ENCODE data around the gene TEX51.

The TEX51 gene

DNA sequence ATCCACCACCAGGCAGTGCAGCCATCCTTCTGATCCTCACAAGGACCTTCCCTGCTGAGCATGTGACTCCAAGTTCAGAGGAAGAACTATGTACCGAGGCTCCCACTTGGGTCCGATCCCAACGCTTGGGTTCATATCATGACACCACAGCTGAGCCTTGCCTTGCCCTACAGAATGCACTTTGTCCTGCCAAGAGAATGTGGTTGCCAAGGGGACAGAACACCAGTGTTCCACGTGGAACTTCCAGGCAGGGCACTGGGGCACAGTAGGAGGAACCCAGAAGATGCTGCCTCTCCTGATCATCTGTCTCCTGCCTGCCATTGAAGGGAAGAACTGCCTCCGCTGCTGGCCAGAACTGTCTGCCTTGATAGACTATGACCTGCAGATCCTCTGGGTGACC, at the start of gene TEX51:
Gene TEX51 (plus strand): TSS at position 255 of the 400 bp plus-strand sequence. CDS start 29 bp downstream, at position 284.
- no peak for DNase-seq

DNA sequence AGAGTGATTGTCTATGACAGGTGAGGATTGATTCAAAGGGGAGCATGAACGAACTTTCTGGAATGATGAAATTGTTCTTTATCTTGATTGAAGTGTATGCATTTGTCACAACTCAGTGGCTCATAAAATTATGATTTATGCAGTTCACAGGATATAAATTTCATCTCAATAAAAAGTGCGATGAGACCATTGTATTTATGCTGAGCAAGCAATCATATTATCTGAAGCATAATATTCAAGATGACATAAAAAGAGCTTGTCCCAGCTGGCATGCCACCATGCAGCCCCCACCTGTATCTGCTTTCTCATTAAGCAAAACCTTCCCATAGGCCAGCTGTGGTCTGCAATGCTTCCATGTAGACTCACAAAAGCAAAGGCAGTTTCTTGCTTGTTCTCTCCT, 49.6 kb upstream of the TEX51 start:
- DNase-seq: no peak

DNA sequence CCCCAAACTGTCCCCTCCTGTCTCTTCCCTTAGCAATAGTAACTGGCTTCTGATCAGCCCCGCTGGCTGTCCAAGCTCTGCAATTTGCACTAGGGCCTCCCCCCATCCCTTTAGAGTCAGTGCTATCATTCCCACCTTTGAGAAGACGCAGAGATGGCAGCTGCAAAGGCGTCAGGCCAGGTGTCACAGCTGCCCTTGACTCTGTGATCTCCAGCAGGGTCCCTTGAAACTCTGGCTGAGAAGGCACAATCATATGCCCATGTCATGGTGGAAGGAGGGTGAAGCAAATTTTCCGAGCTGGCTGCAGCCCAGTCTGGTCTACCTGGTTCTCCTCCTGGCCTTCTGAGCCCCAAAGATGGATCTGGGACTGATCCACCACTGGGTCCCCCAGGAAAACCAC, 49.2 kb upstream of the TEX51 start:
- no peak for DNase-seq

DNA sequence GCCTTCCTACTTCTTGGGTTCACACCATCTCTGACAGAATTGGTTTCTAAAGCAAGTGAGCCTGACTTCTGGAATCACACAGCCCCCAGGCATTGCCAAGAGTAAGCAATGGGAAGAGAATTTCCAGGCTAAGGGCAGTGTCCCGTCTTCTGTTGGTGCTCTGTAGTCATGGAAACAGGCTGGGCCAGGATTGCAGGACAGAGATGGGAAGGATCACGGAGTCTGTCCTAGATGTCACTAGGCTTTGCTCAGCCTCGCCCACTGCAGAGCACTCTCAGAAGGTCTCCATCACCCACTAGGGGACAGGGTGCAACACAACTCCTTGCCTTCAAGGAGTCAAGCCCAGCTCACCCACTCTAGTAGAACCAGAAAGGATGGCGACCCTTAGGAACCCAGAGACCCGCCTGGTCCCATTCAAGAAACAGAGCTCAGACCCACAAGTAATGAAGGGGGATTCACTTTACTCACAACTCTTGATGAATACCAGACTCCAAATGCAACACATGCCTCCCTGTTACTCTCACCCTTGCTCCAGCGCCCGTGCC, 48.6 kb upstream of the TEX51 start:
- no peak for DNase-seq

DNA sequence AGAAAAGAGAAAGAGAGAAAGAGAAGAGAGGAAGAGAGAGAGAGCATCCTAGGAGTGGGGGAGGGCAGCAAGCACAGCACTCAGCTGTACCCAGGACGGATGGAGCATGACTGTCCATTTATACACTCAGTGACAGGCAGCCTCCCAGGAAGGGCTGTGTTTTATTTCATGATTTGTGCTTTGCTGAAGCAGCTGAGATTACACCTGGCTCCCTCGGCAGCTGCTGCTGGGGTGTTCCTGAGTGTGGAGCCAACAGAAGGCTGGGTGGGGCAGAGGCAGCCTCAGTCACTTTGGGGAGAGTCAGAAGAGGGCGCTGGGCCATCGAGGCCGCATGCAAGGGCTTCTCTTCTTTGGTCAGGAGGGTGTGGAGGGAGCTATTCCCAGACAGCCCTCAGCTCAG, 47.8 kb upstream of the TEX51 start:
- no peak for DNase-seq

DNA sequence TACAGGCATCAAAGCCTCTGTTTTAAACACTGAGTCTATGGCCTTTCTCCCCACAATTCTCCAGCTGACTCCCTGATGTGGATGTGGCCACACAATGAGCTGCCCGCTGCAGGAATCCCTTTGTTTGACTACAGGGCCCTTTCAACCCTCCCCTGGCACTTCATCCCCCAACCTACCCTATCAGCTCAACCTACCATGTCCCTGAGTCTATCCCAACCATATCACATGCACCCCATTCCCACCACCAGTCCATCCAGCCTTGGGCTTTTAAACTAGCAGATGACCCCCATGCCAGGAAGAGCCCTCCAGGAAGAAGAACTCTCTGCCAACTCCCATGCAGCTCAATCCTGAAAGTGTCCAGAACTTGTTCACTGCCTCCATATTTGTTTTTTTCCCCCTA, 46.9 kb upstream of the TEX51 start:
- no peak for DNase-seq

DNA sequence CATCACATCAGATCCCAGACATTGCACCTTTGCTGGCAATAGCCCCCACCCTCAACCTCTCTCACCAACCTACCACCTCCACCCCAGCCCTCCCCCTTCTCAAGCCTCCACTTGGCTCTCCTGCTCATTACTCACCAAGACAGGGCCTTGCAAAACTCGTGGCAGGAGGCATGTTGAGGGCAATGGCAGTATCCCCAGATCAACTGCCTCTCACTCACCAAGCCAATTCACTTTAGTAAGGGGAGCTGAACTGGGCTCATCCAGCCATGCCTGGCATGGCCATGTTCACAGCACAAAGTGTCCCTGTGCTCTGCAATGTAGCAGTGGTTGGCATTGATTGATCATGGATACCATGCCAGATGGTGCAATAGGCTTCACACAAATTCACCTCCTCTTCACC, 46.3 kb upstream of the TEX51 start:
- no peak for DNase-seq

DNA sequence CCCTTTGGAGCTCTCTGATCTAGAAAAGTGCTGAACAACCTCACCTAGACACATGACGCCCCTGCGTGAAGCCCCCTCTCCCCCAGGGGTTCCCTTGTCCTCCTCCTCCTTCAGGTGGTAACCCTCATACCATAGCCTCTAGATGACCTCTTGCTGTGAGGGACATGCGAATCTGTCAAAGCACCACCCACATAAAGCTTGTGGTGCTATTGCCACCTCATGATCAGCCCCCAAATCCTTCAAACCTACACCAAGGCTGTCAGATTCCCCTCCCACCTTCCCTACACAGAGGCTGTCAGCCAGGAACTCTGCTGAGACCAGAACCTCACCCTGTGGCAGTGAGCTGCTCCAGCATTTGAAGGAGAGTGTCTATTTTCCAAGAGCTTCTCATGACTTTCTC, 43.1 kb upstream of the TEX51 start:
- no peak for DNase-seq

DNA sequence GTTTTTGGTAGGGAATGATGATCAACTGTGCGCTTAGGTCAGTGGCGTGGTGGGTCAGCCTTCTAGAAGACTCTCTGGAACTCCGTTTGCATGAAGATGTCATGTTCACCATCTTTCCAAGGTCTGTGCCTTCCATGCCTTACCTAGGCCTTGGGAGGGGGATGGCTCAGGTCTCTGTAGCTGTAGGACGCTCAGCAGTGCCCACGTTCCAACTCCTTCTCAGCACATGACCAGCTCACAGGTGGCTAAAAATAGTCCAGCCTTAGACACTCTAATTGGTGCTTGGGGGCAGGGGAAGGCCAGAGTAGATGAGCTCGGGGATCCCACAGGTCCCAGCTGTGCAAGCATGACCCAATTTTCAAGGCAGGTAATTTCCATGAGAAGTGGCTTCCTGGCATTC, 42.3 kb upstream of the TEX51 start:
- no peak for DNase-seq

DNA sequence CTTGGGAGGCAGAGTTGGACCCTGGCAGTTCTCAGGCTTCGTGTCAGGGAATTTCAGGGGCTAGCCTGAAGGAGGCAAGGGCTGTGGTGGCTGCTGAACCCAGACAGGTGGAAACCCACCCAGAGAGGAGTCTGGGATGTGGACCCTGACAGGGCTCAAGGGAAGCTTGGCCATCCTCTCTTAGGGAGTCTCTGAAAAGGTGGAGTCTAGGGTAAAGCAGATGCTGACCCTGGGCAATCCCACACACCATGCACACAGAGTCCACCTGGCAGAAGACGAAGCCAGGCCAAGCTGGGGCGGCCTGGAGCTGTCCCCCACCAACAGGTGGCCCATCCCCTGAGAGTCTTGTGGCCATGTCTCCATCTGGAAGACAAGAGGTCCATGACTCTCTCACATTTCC, 41.2 kb upstream of the TEX51 start:
- no peak for DNase-seq

DNA sequence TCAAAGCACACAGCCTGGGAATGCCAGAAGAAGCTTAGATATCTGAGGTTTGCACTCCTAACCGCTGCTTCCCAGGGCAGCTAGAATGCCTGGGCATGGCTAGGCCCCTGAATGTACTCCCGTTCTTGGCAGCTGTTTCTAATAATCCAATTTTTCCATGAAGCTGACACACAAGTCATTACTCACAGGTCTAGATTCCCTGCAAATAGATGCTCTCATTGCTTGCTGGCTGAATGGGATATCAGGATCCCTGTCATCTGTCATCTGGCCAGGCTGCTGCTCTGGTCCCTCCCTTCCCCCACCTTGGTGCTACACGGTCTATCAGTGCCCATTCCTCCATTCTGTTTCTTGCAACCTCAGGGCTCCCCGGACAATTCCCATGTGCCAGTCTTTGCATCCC, 40.7 kb upstream of the TEX51 start:
- DNase-seq: no peak

DNA sequence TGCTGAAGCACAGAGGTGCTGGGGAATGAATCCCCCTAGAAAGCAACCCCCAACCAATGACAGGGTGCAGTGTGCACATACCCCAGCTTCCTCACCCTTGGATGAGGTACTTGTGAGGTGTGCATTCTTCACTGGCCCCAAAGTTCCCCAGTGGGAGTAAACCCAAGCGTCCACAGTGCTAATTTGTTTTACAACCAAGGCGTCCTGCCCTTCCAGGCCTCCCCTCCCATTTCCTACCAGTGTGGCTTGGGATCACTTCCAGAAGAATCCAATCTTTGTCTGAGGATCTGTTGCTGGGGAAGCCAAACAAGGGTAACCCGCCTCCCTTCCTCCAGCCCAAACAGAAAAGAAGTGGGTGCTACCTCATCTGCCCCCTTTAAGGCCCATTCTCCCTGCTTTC, 40.3 kb upstream of the TEX51 start:
- DNase-seq: no peak

DNA sequence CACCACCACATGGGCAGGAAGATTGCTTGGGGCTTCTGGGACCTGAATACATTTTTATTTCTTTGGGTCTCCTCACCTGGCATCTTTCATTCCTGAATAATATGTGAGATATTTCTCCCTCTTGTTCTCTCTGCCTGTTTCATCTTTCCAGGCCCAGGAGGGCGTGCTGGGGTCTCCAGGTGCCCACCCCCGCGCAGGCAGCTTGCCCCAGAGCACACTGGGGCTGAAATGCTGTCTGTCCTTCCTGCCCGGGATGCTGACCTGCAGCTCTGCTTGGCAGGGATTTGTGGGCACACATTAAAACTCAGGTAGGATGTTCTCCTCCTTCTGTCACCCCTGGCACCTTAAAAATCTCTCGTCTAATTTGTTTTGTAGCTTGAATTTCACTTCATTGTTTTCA, 39.7 kb upstream of the TEX51 start:
- no peak for DNase-seq

DNA sequence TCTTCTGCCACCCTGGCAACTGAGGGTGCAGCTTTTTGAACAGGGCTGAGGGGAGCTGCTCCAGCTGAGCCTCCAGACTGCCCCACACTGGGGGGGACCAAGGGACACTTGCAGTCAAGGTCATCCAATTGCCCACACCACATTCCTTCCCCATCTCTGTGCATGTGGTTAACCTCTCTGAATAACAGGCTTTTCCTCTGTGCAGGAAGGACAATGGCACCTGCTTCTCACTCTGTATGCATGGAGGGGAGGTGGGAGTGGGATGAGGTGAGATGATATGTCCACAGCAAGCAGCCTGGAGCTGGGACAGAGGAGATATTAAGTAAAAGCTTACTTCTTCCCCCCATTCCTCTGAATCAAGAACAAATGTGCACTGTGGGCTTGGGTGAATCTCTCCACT, 39.1 kb upstream of the TEX51 start:
- DNase-seq: no peak

DNA sequence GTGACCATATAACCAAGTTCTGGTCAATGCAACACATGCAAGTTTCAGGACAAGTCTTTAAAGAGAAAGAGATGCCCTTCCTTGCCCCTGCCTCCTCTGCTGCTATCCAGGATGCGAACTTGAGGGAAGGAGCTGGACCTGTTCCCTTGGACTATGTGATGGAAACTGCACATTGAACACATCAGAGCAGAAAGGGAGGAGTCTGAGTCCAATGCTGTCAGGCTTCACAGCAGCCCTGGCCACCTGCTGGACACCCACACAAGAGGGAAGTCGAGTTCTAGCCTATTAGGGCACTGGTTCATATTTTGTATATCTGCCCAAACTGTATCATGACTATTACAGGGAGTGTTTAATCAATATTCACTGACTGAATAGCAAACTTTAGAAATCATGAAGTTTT, 38.3 kb upstream of the TEX51 start:
- DNase-seq: no peak

DNA sequence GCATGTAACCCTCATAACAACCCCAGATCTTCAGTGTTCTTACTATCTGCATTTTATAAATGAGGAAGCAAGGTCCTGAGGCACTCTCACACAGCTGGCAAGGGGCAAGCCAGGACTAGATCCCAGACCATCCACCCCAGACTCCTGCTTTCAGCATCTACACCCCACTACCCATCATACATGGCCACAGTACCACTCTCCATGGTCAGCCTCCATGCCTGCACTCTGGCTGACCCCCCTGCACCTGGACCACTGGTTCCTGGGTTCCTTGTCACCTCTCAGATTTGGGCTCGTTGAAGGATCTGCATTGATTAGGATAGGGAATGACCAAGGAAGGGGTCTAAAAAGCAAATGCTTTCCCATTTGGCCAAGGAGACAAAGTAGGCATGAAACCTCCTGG, 36.0 kb upstream of the TEX51 start:
- no peak for DNase-seq

DNA sequence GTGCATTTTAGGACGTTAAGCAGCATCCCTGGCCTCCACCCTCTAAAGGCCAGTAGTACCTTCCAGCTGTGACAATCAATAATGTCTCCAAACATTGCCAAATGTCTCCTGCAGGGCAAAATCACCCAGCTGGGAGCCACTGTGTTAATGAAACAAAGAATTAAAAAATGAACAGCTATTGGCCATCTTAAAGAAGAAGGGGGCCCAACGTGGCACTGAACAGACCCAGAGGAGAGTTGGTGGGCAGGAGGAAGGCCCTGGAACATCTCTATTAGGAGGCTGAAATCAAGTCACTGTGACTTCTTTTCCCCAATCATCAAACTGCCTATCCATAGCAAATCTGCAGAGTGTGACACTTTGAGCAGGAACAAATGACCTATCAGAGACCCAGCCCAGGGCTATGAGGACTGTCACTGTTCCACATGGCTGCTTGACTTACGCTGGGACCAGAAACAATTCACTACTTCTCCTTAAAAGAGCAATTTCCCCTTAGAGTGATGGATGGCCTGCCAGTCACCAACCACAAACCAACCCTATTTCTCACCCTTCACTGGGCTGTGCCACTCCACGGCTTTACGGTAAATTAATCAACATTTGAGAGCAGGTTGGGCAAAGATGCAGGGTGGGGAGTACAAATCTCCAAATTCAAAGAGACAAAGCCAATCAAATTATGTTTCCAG, 35.2 kb upstream of the TEX51 start:
- DNase-seq: no peak

DNA sequence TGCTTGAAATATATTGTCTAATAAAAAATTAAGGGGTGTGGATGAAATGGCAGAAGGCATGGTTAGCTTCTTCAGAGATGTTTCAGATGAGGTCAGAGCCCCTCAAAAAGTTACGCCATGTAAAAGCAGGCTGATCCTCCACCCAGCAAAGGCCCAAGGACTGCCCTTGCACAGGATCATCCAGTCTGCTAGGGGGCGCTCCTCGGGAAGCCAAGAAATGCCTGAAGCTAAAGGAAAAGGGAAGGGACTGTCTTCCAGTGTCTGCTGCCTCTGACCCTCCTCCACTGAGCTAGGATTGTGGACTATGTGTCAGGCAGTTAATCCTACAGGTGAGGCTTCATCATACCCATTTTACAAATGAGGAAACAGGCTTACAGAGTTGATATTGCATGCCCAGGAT, 33.8 kb upstream of the TEX51 start:
- DNase-seq: no peak

DNA sequence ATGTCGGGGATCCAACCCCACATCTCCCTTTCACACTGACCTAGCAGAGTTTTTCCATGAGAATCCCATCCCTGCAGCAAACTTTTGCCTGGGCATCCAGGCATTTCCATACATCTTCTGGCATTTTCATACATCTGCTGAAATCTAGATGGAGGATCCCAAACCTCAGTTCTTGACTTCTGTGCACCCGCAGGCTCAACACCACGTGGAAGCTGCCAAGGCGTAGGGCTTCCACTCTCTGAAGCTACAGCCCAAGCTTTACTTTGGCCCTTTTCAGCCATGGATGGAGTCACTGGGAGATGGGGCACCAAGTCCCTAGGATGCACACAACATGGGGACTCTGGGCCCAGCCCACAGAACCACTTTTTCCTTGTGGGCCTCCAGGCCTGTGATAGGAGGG, 32.2 kb upstream of the TEX51 start:
- no peak for DNase-seq

DNA sequence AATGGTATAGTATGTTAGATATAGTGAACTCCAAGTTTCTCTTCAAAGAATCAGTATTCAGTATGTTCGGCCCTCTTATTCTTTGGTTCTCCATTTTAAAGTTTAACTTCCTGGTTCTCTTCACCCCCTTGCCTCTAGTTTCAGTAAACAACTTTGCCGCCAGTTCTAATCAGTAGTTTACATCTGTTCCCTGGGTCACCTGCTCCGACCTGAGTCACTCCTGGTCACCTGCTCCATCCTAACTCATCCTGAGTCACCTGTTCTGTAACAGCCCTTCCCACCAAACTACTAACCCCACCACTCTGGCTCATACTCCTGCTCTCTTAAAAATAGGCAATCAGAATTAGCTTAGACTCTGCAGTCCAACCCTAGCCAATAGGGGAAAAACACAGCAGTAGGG, 23.7 kb upstream of the TEX51 start:
- no peak for DNase-seq

DNA sequence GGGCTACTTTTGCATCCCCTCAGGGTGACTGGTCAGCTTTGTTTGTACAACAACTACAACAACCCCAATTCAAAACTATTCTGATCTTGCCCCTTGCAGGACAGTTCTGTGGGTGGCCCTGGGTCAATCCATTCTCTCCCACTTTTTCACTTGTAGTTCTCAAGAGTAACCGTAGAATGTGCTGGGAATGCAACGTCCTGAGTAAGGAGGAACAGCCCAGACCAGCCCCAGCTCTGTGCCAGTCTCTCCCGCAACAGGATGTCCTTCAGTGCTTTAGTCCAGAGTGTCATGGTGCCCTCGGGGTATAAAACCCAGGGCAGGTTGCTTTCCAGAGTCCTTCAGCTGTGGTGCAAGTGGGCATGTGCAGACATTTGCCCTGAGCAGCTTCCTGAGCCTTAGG, 22.1 kb upstream of the TEX51 start:
- no peak for DNase-seq

DNA sequence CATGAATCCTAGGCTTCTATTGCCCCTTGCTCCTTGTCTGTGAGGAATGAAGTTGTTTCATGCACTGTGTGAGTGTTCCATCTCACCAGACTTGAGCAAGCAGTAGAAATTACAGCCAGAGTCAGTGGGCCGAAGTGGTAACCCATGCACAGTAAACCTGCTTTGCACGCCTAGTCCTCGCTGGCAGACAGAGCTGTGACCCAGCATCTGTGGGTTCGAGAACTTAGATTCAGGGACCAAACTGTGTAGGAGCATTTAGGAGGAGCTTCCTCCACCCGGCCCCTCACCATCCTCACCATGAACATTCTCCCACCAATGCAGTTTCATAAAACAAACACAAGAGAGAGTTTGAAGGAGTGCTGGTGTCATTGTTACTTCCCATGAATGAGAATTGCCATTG, 21.6 kb upstream of the TEX51 start:
- DNase-seq: no peak

DNA sequence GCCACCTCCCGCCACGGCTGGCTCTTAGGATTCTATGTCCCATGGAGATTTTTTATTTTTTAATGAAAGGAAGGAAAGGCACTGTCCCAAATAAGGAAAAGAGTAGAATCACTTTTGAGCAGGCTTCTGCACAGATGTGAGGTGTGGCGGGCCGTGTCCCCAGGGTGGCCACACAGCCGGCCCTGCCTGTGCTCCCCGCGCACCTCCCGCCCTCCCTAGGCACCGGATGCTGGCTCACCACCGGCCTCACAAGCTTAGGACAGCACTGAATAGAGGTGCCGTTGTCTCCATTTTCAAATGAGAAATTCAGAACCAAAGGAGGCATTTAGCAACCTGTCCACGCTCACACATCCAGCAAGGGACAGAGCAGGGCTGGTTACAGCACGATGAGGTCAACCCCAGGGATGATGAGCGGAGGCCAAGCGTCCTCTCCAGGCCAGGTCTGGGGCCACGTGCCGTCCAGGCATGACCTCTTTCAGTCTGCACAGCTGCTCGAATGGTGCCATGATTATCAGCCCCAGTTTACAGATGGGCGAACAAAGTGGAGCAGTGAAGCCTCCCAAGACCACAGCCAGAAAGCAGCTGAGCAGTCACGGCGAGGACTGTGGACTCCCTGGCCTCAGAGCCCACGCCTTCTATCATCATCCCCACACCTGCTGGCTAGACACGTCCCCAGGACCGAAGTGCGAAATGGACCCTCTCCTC, 20.7 kb upstream of the TEX51 start:
- DNase-seq: no peak

DNA sequence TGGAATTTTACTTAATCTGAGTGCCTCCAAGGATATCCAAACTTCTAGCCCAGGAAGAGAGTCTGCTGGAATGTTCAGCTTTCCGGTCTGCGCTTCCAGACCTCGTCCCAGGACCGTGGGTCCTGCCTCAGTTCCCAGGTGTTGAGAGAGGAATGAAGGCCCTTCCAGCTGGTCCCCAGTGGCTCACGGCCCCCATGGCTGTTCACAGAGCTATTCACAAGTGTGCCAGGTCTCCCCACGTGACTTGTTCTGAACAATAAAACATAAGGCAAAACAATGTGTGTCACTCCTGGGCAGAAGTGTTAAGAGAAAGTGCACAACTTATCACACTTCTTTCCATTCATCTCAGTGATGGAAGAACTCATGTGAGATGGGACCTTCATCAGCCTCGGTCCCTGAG, 20.1 kb upstream of the TEX51 start:
- no peak for DNase-seq
